Activated CD8-positive, alpha-beta T cell treated with anti-CD3 and anti-CD28 coated beads, Interleukin-2, amount 10 ng/mL, durations not matched to agents 7 days and 5 days (primary cell): Measurements from ENCODE around the gene FANCC. TPM values are rescaled to one million over a fixed set of nuclear protein-coding genes. Genes with fewer than 3 reads are reported as not detected.

Experiments
- ATAC-seq: fragments of 150-1000 bp; cut with Tn5 transposase; one replicate; pipeline ENCODE4 v1.10.0; 2021; ENCODE audit warnings: moderate library complexity
- CTCF ChIA-PET: fragments of 350-600 bp; sonication (Branson Sonifier 250); formaldehyde crosslinking; loops from one replicate; lab custom pipeline; 2021; ENCODE audit warnings: antibody characterized with exemption; lab: Charles Lee
- POLR2A ChIA-PET: fragments of 350-600 bp; sonication (Branson Sonifier 250); formaldehyde crosslinking; loops from one replicate; lab custom pipeline; 2021; ENCODE audit warnings: antibody characterized with exemption; lab: Charles Lee
- DNase-seq: peaks from one replicate; pipeline ENCODE4 v3.0.0-alpha.2; 2020
- H3K27ac Mint-ChIP-seq: one replicate; pipeline ENCODE4 v1.8.0; 2021; ENCODE audit warnings: mild to moderate bottlenecking, mixed read lengths
- H3K27me3 Mint-ChIP-seq: one replicate; pipeline ENCODE4 v1.8.0; 2021; ENCODE audit warnings: low read depth, mixed read lengths
- H3K36me3 Mint-ChIP-seq: one replicate; pipeline ENCODE4 v1.8.0; 2021; ENCODE audit warnings: low read depth, mixed read lengths
- H3K4me1 Mint-ChIP-seq: one replicate; pipeline ENCODE4 v1.8.0; 2021; ENCODE audit warnings: low read depth, mixed read lengths
- H3K4me3 Mint-ChIP-seq: one replicate; pipeline ENCODE4 v1.8.0; 2021; ENCODE audit warnings: mild to moderate bottlenecking, mixed read lengths
- H3K9me3 Mint-ChIP-seq: one replicate; pipeline ENCODE4 v1.8.0; 2022; ENCODE audit warnings: mixed read lengths; ENCODE audit not compliant: insufficient read depth
- total RNA-seq, 2 experiments: library from RNA; stranded (reverse); gene quantifications; one replicate each; pipeline ENCODE4 v1.2.3, GENCODE V29; 2021

Gene FANCC
- total RNA-seq, 2 experiments from 2014 or later: 18.2 to 19.0 TPM

DNA sequence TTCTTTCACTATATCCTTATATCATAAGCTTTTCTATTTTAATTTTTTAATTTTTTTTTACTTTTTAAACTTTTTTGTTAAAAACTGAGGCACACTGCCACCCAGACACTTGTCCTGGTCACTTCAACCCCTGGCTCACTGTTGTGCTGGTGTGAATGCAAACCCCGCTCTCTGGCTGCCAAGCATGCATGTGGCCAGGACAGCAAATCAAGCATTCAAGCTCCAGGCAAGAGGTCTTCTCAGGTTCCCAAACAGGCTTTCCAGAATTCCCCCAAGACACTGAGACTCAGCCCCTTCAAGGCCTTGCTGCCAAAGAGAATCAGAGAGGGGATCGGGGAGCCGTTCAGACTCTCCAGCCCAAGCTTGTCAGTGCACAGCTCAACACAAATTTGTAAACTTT is 139.9 kb downstream of the FANCC start:
- no peaks in the 10 kb centered on the region for H3K9me3 Mint-ChIP-seq
- ATAC-seq (no peak), DNase-seq (no peak)
- H3K4me3 Mint-ChIP-seq: no peak overlapping the region
- no peak overlapping the region for H3K27ac Mint-ChIP-seq
- ChIA-PET CTCF (interaction anchor here (0.6 to 1.2 kb wide), 3 partner anchors 10 to 48 kb away, joined by 3 read pairs; no protein-coding TSS in a partner anchor), POLR2A (no interaction called here)
- no peaks in the 10 kb centered on the region for H3K4me1 Mint-ChIP-seq
- H3K27me3 Mint-ChIP-seq: no peaks in the 10 kb centered on the region
- H3K36me3 Mint-ChIP-seq: no peaks in the 10 kb centered on the region

- no peaks in the 10 kb centered on the region for H3K27me3 Mint-ChIP-seq
- no peaks in the 10 kb centered on the region for H3K4me1 Mint-ChIP-seq
- H3K27ac Mint-ChIP-seq: no peak overlapping the region
- DNase-seq (no peak), ATAC-seq (no peak)
- ChIA-PET CTCF (interaction anchor here (1.6 kb wide), 1 partner anchor 9 kb away, joined by 12 read pairs; no protein-coding TSS in a partner anchor), POLR2A (no interaction called here)
- H3K36me3 Mint-ChIP-seq: no peaks in the 10 kb centered on the region
- no peak overlapping the region for H3K4me3 Mint-ChIP-seq
- no peaks in the 10 kb centered on the region for H3K9me3 Mint-ChIP-seq
These were observed 140.7 kb downstream of the FANCC start for GRCh38 chr9:95176755-95177319.

DNA sequence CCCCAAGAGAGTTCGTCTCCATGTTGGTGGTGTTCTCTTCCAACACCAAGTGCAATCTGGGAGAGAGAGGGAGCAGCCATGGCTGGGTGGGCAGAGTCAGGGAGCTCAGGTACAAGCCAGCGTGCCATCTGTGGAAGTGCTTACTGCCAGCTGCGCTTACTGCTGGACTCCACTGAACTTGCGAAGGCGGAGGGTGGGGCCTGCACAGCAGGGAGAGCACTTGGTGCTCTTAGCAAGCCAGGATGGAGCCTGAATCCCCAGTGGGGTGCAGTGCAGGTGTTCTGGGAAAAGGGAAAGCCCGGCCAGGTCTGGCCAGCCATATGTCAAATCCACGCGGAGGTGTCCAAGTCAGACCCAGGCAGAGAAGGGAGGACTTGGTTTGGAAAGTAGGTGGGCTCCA is 142.0 kb downstream of the FANCC start:
- Mint-ChIP-seq H3K4me1 (peaks cover 2% of the 10 kb centered on the region), H3K27ac (no peak overlapping the region), H3K36me3 (peaks cover 2% of the 10 kb centered on the region), H3K9me3 (no peaks in the 10 kb centered on the region), H3K27me3 (no peaks in the 10 kb centered on the region), H3K4me3 (no peak overlapping the region)
- no peak for DNase-seq
- CTCF ChIA-PET: interaction anchor here (1.6 kb wide), 1 partner anchor 8 kb away, joined by 12 read pairs; no protein-coding TSS in a partner anchor
- ATAC-seq: no peak
- POLR2A ChIA-PET: no interaction called here

DNA sequence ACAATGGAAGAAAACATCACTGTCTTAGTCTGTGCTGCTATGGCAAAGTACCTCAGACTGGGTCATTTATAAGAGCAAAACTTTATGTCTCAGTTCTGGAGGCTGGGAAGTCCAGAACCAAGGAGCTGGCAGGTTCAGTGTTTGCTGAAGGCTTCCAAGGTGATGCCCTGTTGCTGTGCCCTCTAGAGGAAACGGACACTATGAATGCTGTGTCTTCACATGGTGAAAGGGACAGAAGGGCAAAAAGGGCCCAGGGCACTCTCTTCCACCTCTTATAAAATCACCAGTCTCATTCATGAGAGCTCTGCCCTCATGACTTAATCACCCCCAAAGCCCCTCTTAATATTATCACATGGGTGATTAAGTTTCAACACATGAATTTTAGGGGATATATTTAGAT is 143.5 kb downstream of the FANCC start:
- ATAC-seq (no peak), DNase-seq (no peak)
- peaks cover 2% of the 10 kb centered on the region for H3K4me1 Mint-ChIP-seq
- no peak overlapping the region for H3K27ac Mint-ChIP-seq
- no peaks in the 10 kb centered on the region for H3K9me3 Mint-ChIP-seq
- CTCF ChIA-PET: interaction anchor here (0.6 to 2.1 kb wide), 2 partner anchors 26 to 43 kb away, joined by 3 to 8 read pairs; no protein-coding TSS in a partner anchor
- H3K27me3 Mint-ChIP-seq: no peaks in the 10 kb centered on the region
- H3K36me3 Mint-ChIP-seq: peaks cover 6% of the 10 kb centered on the region
- POLR2A ChIA-PET: no interaction called here
- H3K4me3 Mint-ChIP-seq: no peak overlapping the region

DNA sequence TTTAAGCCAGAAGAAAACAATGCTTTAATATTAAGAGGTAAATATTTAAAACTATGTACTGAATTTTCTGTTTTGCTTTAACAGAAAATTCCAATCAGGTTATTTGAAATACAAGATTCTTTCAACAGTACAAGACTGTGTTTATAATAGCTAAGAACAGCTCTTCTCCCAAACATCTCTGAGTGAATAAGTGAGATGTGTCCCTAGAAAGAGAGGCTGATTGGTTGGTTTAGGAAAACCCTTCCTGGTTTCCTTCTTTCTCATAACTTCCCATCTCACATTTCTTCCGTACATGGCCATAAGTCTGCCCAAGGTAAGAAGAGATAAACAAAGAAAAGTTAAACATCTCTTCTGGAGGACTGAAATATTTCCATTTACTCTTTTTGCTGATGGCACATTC is 145.9 kb downstream of the FANCC start:
- Mint-ChIP-seq H3K27ac (no peak overlapping the region), H3K36me3 (peaks cover 18% of the 10 kb centered on the region), H3K27me3 (no peaks in the 10 kb centered on the region), H3K4me3 (no peak overlapping the region), H3K9me3 (no peaks in the 10 kb centered on the region), H3K4me1 (peaks cover 9% of the 10 kb centered on the region)
- POLR2A ChIA-PET: no interaction called here
- no peak for DNase-seq
- CTCF ChIA-PET: interaction anchor here (0.6 kb wide), 1 partner anchor 20 kb away, joined by 4 read pairs; no protein-coding TSS in a partner anchor
- ATAC-seq: no peak

GRCh38 chr9:95171001-95171400 is 146.5 kb downstream of the FANCC start:
- H3K9me3 Mint-ChIP-seq: no peaks in the 10 kb centered on the region
- no peak for DNase-seq
- ChIA-PET CTCF (interaction anchor here (0.6 kb wide), 1 partner anchor 19 kb away, joined by 4 read pairs; no protein-coding TSS in a partner anchor), POLR2A (no interaction called here)
- H3K4me1 Mint-ChIP-seq: peaks cover 9% of the 10 kb centered on the region
- no peaks in the 10 kb centered on the region for H3K27me3 Mint-ChIP-seq
- H3K27ac Mint-ChIP-seq: no peak overlapping the region
- H3K4me3 Mint-ChIP-seq: no peak overlapping the region
- no peak for ATAC-seq
- H3K36me3 Mint-ChIP-seq: peaks cover 20% of the 10 kb centered on the region

- H3K9me3 Mint-ChIP-seq: peaks cover 4% of the 10 kb centered on the region
- H3K4me3 Mint-ChIP-seq: no peak overlapping the region
These were observed 149.5 kb downstream of the FANCC start for GRCh38 chr9:95167998-95168397.

GRCh38 chr9:95165004-95165403 is 152.5 kb downstream of the FANCC start:
- H3K9me3 Mint-ChIP-seq: peaks cover 4% of the 10 kb centered on the region
- no peak overlapping the region for H3K27ac Mint-ChIP-seq
- peaks cover 7% of the 10 kb centered on the region for H3K4me1 Mint-ChIP-seq
- no peak for DNase-seq
- CTCF ChIA-PET: no interaction called here
- POLR2A ChIA-PET: no interaction called here
- H3K4me3 Mint-ChIP-seq: no peak overlapping the region
- no peak for ATAC-seq
- H3K27me3 Mint-ChIP-seq: no peaks in the 10 kb centered on the region
- H3K36me3 Mint-ChIP-seq: peaks cover 37% of the 10 kb centered on the region

More at GRCh38 chr9:95167998-95168397, 149.5 kb downstream of the FANCC start:
- ChIA-PET POLR2A (interaction anchor here (0.6 to 0.9 kb wide), 2 partner anchors 21 to 152 kb away, joined by 3 to 5 read pairs; no protein-coding TSS in a partner anchor), CTCF (interaction anchor here (0.6 to 2.5 kb wide), 37 partner anchors 8 to 1208 kb away, joined by 3 to 23 read pairs (median 4); no protein-coding TSS in a partner anchor)
- Mint-ChIP-seq H3K4me1 (peaks cover 9% of the 10 kb centered on the region), H3K27ac (peak overlapping the region; percentile 37), H3K27me3 (no peaks in the 10 kb centered on the region), H3K36me3 (peaks cover 27% of the 10 kb centered on the region)
- peak; percentile 58 for ATAC-seq
- DNase-seq: peak; percentile 77

GRCh38 chr9:95157481-95158151 is 159.9 kb downstream of the FANCC start:
- Mint-ChIP-seq H3K27me3 (no peaks in the 10 kb centered on the region), H3K4me3 (no peak overlapping the region), H3K4me1 (no peaks in the 10 kb centered on the region), H3K9me3 (no peaks in the 10 kb centered on the region), H3K36me3 (peaks cover 14% of the 10 kb centered on the region), H3K27ac (no peak overlapping the region)
- ATAC-seq: no peak
- DNase-seq: no peak
- POLR2A ChIA-PET: no interaction called here
- CTCF ChIA-PET: interaction anchor here (5.3 kb wide), 1 partner anchor 10 kb away, joined by 23 read pairs; no protein-coding TSS in a partner anchor

GRCh38 chr9:95156074-95156473 is 161.4 kb downstream of the FANCC start:
- DNase-seq (no peak), ATAC-seq (no peak)
- no peaks in the 10 kb centered on the region for H3K4me1 Mint-ChIP-seq
- H3K27me3 Mint-ChIP-seq: no peaks in the 10 kb centered on the region
- H3K36me3 Mint-ChIP-seq: peaks cover 8% of the 10 kb centered on the region
- ChIA-PET CTCF (interaction anchor here (1.3 to 5.3 kb wide), 2 partner anchors 11 to 28 kb away, joined by 3 to 23 read pairs; no protein-coding TSS in a partner anchor), POLR2A (no interaction called here)
- no peaks in the 10 kb centered on the region for H3K9me3 Mint-ChIP-seq
- no peak overlapping the region for H3K4me3 Mint-ChIP-seq
- no peak overlapping the region for H3K27ac Mint-ChIP-seq

DNA sequence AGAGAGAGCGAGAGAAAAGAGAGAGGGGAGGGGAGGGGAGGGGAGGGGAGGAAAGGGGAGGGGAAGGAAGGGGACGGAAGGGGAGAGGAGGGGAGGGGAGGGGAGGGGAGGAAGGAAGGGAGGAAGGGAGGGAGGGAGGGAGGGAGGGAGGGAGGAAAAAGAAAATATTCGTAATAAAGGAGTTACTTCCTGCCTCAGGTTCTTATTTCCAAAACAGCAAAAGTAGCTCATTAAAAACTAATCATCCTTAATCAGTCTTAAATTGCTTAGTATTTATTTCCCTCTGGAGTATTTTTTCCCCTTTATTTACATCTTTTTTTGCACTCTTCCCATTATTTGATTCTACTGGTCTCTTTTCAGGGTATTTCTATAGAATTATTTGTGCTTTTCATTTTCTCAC is 162.3 kb downstream of the FANCC start:
- Mint-ChIP-seq H3K9me3 (no peaks in the 10 kb centered on the region), H3K27me3 (no peaks in the 10 kb centered on the region), H3K4me3 (no peak overlapping the region), H3K27ac (no peak overlapping the region), H3K4me1 (no peaks in the 10 kb centered on the region), H3K36me3 (peaks cover 3% of the 10 kb centered on the region)
- CTCF ChIA-PET: interaction anchor here (0.8 to 5.3 kb wide), 3 partner anchors 12 to 27 kb away, joined by 3 to 23 read pairs (median 4); no protein-coding TSS in a partner anchor
- ATAC-seq (no peak), DNase-seq (no peak)
- POLR2A ChIA-PET: no interaction called here

- CTCF ChIA-PET: interaction anchor here (0.9 to 2.1 kb wide), 5 partner anchors 17 to 470 kb away, joined by 3 to 9 read pairs (median 5); no protein-coding TSS in a partner anchor
- no peak for DNase-seq
- Mint-ChIP-seq H3K27ac (no peak overlapping the region), H3K36me3 (peaks cover 2% of the 10 kb centered on the region), H3K4me3 (no peak overlapping the region), H3K4me1 (no peaks in the 10 kb centered on the region), H3K9me3 (no peaks in the 10 kb centered on the region), H3K27me3 (no peaks in the 10 kb centered on the region)
- POLR2A ChIA-PET: no interaction called here
- ATAC-seq: no peak
These were observed 166.6 kb downstream of the FANCC start for GRCh38 chr9:95150903-95151302.
